Measurements from ENCODE around the gene UMODL1.
A peak's percentile ranks its signal among the peaks of the same experiment; 100 is the strongest.

GRCh38 chr21:42140196-42140934, 69.2 kb downstream of the UMODL1 start:
- TF ChIP-seq EZH2 (IDR thresholded peaks at IDR 0.05; ENCODE audit: borderline replicate concordance, low read depth, low read length, severe bottlenecking) = no peak
- peak; percentile 20 for TF ChIP-seq CTCF (IDR thresholded peaks at IDR 0.05; ENCODE audit: borderline replicate concordance, extremely low read depth, low read length, poor library complexity, severe bottlenecking)
